KMS-11 (cell line): Measurements from ENCODE around the gene SAE1.
"Not testable (repeated sequence)": the region's sequence is repeated elsewhere in the genome, so short reads cannot be mapped to it uniquely, and the experiment has no call there.

Experiments used
- H2AFZ ChIP-seq: fragments of 200-600 bp; sonication (generic); 2 replicates; pipeline ENCODE4 v1.6.1; 2016; ENCODE audit warnings: antibody characterized with exemption, mixed run types, low read depth
- H3K27ac ChIP-seq: fragments of 200-600 bp; sonication (generic); 2 replicates; pipeline ENCODE4 v1.6.1; 2016; ENCODE audit warnings: mild to moderate bottlenecking, mixed run types
- H3K27me3 ChIP-seq: fragments of 200-600 bp; sonication (generic); 2 replicates; pipeline ENCODE4 v1.6.1; 2017; ENCODE audit warnings: mild to moderate bottlenecking, low read depth, mixed run types, moderate library complexity; ENCODE audit not compliant: insufficient read depth
- H3K36me3 ChIP-seq: fragments of 200-600 bp; sonication (generic); 2 replicates; pipeline ENCODE4 v1.6.1; 2017; ENCODE audit warnings: mild to moderate bottlenecking, mixed run types; ENCODE audit not compliant: insufficient read depth
- H3K4me1 ChIP-seq: fragments of 200-600 bp; sonication (generic); 2 replicates; pipeline ENCODE4 v1.6.1; 2016; ENCODE audit warnings: mild to moderate bottlenecking, low read depth, mixed run types; ENCODE audit not compliant: poor library complexity, severe bottlenecking
- H3K4me2 ChIP-seq: fragments of 200-600 bp; sonication (generic); 2 replicates; pipeline ENCODE4 v1.7.0; 2016; ENCODE audit warnings: mild to moderate bottlenecking, mixed run types
- H3K4me3 ChIP-seq: fragments of 200-600 bp; sonication (generic); IDR thresholded peaks from 2 replicates; pipeline ENCODE4 v1.6.1; 2017; ENCODE audit warnings: low read depth, low read length, mixed read lengths; ENCODE audit not compliant: insufficient read depth
- H3K79me2 ChIP-seq: fragments of 200-600 bp; sonication (generic); 2 replicates; pipeline ENCODE4 v1.6.1; 2016; ENCODE audit warnings: low read depth, mixed run types; ENCODE audit not compliant: insufficient read depth
- H3K9ac ChIP-seq: fragments of 200-600 bp; sonication (generic); 2 replicates; pipeline ENCODE4 v1.6.1; 2016; ENCODE audit warnings: mild to moderate bottlenecking, mixed run types
- H4K20me1 ChIP-seq: fragments of 200-600 bp; sonication (generic); 2 replicates; pipeline ENCODE4 v1.6.1; 2016; ENCODE audit warnings: mild to moderate bottlenecking, mixed run types; ENCODE audit not compliant: insufficient read depth
- TF ChIP-seq, protein P1 (sequence below): fragments of 200-600 bp; sonication (generic); conservative IDR thresholded peaks from 2 replicates; pipeline ENCODE4 v1.6.1; 2017; ENCODE audit warnings: low read depth, mild to moderate bottlenecking, antibody characterized with exemption, low read length, moderate library complexity, mixed read lengths

The SAE1 gene

DNA sequence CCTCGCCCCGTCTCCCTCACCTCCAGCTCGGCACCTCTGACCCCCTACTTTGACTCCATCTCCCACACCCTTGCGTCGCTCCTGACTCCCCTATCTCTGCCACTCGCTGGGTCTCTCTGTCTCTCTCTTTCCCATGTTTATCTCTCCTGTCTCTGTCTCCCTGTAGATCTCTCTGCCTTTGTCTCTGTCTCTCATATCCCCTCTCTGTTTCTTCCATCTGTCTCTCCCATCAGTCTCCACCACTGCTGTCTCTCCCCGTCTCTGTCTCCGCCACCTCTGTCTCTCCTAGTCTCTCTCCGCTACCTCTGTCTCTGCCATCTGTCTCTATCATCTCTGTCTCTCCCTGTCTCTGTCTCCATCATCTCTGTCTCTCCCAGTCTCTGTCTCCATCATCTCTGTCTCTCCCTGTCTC lies 112.7 kb downstream of the SAE1 start:
- no peaks in the 10 kb centered on the region for H4K20me1 ChIP-seq
- peak overlapping the region; percentile 90 for H3K9ac ChIP-seq
- H3K36me3 ChIP-seq = no peaks in the 10 kb centered on the region
- TF ChIP-seq, protein P1, sequence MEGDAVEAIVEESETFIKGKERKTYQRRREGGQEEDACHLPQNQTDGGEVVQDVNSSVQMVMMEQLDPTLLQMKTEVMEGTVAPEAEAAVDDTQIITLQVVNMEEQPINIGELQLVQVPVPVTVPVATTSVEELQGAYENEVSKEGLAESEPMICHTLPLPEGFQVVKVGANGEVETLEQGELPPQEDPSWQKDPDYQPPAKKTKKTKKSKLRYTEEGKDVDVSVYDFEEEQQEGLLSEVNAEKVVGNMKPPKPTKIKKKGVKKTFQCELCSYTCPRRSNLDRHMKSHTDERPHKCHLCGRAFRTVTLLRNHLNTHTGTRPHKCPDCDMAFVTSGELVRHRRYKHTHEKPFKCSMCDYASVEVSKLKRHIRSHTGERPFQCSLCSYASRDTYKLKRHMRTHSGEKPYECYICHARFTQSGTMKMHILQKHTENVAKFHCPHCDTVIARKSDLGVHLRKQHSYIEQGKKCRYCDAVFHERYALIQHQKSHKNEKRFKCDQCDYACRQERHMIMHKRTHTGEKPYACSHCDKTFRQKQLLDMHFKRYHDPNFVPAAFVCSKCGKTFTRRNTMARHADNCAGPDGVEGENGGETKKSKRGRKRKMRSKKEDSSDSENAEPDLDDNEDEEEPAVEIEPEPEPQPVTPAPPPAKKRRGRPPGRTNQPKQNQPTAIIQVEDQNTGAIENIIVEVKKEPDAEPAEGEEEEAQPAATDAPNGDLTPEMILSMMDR = no peak
- no peaks in the 10 kb centered on the region for H3K79me2 ChIP-seq
- H3K4me1 ChIP-seq = peaks cover 42% of the 10 kb centered on the region
- peak overlapping the region; percentile 98; the same call in 1 of the 2 replicates for H2AFZ ChIP-seq
- H3K27ac ChIP-seq = peak overlapping the region; percentile 77
- peak overlapping the region; percentile 91 for H3K4me2 ChIP-seq
- no peak overlapping the region for H3K4me3 ChIP-seq
- peaks cover 28% of the 10 kb centered on the region for H3K27me3 ChIP-seq

DNA sequence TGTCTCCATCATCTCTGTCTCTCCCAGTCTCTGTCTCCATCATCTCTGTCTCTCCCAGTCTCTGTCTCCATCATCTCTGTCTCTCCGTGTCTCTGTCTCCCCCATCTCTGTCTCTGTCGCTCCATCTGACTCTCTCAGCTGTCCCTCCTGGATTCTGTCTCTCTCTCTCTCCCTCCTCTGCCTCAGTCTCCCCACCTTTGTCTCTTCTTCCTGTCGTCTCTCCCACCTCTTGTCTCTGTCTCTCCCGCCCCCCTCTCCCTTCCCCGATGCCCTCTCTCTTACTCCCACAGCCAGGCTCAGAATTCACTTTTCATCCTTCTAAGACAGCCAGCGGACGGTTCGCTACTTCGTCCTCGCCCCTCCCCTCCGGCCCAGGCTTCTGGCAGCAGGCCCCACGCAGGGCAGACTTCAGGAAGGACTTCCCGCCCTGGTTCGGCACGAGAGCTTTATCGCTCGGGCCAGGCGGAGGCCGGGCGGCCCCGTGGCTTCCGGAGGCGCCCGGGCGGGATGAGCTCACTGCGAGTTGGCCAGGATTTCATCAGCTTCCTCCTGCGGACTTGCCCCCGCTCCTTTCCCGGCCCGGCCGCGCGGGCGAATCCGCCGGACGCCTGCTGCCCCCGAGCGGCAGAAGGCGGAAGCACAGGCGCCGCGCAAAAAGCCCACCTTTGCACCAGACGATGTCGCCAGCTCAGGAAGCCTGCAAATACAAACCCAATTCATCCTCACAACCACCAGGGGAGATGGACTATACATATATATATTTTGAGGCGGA lies 113.3 kb downstream of the SAE1 start:
- Histone ChIP-seq H4K20me1 (no peaks in the 10 kb centered on the region), H3K4me2 (peak overlapping the region; percentile 91), H3K27ac (peak overlapping the region; percentile 77), H2AFZ (peak overlapping the region; percentile 98), H3K4me3 (no peak overlapping the region), H3K27me3 (peaks cover 24% of the 10 kb centered on the region), H3K4me1 (peaks cover 42% of the 10 kb centered on the region), H3K79me2 (no peaks in the 10 kb centered on the region), H3K9ac (peak overlapping the region; percentile 90), H3K36me3 (no peaks in the 10 kb centered on the region)
- TF ChIP-seq, protein P1 = peak; percentile 90

DNA sequence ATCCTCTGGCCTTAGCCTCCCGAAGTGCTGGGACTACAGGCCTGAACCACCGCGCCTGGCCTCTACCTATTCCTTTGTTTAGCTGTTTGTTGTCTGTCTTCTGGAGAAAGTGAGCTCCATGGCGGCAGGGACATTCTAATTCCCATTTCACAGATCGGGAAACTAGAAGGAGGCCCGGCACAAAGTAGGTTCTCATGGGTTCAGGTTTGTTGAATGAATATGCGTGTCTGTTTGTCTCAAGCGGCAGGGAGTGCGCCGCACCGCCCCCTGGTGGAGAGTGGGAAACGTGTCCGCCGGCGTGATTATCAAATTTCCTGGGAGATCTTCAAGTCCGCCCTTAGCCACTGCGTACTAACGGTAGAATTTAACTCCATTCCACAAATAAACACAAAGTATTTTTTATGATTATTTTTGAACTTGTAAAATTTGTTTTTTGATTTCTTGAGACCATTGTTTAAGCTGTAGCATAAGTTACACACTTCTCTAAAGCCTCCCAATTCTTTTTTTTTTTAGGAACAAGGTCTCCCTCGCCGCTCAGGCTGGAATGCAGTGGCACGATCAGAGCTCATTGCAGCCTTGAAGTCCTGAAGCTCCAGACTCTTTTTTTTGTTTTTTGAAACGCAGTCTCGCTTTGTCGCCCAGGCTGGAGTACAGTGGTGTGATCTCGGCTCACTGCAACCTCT lies 116.8 kb downstream of the SAE1 start:
- Histone ChIP-seq H3K9ac (no peak overlapping the region), H2AFZ (no peak overlapping the region)

DNA sequence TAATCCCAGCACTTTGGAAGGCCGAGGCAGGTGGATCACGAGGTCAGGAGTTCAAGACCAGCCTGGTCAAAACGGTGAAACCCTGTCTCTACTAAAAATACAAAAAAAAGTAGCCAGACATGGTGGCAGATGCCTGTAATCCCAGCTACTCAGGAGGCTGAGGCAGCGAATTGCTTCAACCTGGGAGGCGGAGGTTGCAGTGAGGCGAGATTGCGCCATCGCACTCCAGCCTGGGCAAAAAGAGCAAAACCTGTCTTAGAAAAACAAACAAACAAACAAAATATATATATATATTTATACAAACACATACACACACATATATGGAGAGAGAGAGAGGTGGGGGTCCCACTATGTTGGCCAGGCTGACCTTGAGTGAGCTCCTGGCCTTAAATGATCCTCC lies 122.4 kb downstream of the SAE1 start:
- H3K36me3 ChIP-seq, H3K27me3 ChIP-seq, H3K9ac ChIP-seq, H4K20me1 ChIP-seq, H3K27ac ChIP-seq, H3K4me1 ChIP-seq, H2AFZ ChIP-seq, H3K4me3 ChIP-seq, H3K4me2 ChIP-seq, H3K79me2 ChIP-seq: not testable (repeated sequence)

More for the DNA sequence above, 116.8 kb downstream of the SAE1 start:
- no peak overlapping the region for H3K27ac ChIP-seq
- no peaks in the 10 kb centered on the region for H3K27me3 ChIP-seq
- H3K79me2 ChIP-seq = no peaks in the 10 kb centered on the region
- no peak overlapping the region for H3K4me2 ChIP-seq
- H3K4me1 ChIP-seq = peaks cover 18% of the 10 kb centered on the region
- no peak overlapping the region for H3K4me3 ChIP-seq
- H3K36me3 ChIP-seq = no peaks in the 10 kb centered on the region
- TF ChIP-seq, protein P1 = peak; percentile 96
- no peaks in the 10 kb centered on the region for H4K20me1 ChIP-seq
